Measurements from ENCODE around the gene TRIM13.

DNA sequence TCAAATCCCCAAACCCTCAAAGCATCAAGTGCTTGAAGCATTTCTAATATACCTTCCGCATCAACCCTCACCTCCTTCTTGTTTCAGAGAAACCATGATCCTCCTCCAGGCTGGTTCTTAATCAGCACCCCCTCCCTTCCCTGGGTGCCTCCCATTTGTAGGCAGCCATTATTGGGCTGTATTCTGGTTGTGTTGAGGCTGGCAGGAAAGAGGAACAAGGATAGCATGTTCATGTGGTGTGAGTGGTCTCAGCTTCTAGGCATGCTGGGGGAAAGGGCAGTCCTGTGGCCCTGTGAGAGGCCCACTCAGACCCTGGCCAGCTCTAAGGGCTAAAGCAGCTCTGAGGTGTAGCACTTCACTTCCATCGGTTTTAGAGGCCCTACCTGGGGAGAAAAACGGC lies 18.9 kb upstream of the TRIM13 start:
- TF ChIP-seq MXI1 (IDR thresholded peaks at IDR 0.05; ENCODE audit: low read depth, low read length) (no peak), MAX (IDR thresholded peaks at IDR 0.05; ENCODE audit: low read depth) (no peak)
- TF ChIP-seq, protein P1, sequence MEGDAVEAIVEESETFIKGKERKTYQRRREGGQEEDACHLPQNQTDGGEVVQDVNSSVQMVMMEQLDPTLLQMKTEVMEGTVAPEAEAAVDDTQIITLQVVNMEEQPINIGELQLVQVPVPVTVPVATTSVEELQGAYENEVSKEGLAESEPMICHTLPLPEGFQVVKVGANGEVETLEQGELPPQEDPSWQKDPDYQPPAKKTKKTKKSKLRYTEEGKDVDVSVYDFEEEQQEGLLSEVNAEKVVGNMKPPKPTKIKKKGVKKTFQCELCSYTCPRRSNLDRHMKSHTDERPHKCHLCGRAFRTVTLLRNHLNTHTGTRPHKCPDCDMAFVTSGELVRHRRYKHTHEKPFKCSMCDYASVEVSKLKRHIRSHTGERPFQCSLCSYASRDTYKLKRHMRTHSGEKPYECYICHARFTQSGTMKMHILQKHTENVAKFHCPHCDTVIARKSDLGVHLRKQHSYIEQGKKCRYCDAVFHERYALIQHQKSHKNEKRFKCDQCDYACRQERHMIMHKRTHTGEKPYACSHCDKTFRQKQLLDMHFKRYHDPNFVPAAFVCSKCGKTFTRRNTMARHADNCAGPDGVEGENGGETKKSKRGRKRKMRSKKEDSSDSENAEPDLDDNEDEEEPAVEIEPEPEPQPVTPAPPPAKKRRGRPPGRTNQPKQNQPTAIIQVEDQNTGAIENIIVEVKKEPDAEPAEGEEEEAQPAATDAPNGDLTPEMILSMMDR (IDR thresholded peaks at IDR 0.05), result no peak

All from SK-N-SH (cell line).